SK-N-MC (cell line): Measurements from ENCODE around the gene DNMT3L.

Experiments
- EZH2 ChIP-seq: fragments of 200-600 bp; sonication (generic); IDR thresholded peaks from one replicate; pipeline ENCODE4 v1.6.1; 2017; ENCODE audit warnings: antibody characterized with exemption
- FOXP2 ChIP-seq: optimal IDR thresholded peaks from 2 replicates; pipeline ENCODE3; 2011; ENCODE audit warnings: mild to moderate bottlenecking, moderate library complexity; ENCODE audit not compliant: insufficient read depth; ENCODE audit errors: extremely low read length, control extremely low read depth
- POLR2AphosphoS5 ChIP-seq: IDR thresholded peaks from 2 replicates; pipeline ENCODE4 v1.6.1; 2012; ENCODE audit warnings: mild to moderate bottlenecking, low read depth, low read length, borderline replicate concordance

DNA sequence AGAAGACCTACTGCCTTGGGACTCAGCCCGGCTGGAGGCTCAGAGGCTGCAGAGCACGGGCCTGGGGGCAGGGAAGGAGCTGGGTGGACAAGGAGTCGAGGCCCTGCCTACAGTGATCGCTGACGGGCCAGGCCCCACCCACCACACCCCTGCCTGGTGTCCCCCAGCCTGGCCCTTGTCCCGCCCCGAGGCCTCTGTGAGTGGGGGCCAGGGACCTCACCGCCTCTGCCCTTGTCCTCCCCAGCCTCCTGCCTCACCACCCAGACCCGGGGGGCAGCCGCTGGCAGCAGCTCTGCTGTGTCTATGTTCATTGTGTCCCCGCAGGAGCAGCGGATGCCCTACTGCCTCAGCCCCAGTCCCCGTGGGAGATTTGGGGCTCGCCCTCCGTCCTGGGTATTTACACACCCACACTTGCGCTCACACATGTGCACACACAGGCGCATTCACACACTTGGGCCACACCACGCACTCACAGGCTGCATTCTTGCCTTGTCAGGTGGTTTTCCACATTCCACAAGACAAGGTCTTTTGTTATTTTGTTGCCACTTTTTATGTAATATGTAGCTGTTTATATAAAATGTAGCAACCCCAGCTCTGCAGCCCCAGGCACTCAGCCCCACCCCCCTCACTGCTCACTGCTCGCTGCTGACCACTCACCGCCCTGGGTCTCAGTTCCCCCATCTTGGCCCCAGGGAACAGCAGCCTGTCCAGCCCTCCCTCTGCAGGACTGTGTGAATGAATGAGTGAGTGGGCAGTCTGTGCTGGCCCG, 45.4 kb upstream of the DNMT3L start:
- TF ChIP-seq POLR2AphosphoS5 (no peak), EZH2 (no peak), FOXP2 (no peak)
